ENCODE measurements around the gene PRDM16.

DNA sequence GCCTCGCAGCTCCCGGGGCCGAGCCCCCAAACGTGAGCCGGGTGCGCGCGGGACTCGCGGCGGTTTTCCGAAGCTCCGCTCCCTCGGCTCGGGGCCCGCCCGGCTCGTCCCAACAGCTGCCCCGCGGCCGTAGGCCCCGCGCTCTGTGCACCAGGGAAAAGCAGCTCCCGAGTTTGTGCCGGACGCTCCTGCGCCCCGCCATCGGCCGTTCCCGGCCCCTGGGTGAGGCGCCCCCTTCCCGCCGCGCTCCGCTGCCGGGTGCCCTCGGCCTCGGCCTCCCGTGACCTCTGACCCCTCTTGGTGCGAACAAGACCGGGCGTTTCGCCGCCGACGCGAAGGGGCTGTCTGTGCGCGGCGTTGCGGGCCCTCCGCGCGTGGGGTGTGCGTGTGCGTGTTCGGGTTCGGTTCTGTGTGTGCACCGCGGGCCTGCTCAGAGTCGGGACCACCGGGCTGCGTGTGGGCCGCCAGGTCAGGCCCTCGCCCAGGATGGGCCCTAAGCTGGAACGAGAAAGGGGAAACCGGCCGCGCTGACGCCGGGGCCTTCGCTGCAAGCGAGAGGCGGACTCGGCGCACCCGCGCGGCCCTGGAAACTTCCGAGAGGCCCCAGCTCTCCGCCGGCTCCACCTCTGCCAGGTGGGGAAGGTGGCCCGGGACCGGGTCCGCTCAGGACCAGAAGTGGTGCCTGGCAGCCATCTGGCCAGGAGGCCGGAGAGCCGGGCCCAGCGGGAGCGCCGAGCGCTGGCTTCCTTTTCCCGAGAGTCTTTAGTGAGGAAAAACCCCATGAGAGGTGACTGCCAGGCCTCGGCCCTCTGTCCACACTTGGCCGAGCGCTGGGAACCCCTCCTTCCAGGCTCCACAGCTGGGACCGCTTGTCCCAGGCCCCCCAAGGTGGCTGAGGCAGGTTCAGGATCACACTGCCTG, 1.9 kb downstream of the PRDM16 start:
- TF ChIP-seq CTCF (conservative IDR thresholded peaks at IDR 0.05), result no peak
- no peak for TF ChIP-seq ZFX (IDR thresholded peaks at IDR 0.05)

Data from C4-2B (cell line).